ENCODE data around the gene TAS2R30. TPM values are rescaled to one million over a fixed set of nuclear protein-coding genes. Genes with fewer than 3 reads are reported as not detected.

TAS2R30 gene
- total and polyA plus RNA-seq, 2 donors (not counting 1 experiment from before 2014, with no cell fraction given) = 9.5 TPM; not detected in 1

GRCh38 chr12:11170810-11171144 lies 36.3 kb upstream of the TAS2R30 start:
- no peak for TF ChIP-seq CTCF (IDR thresholded peaks at IDR 0.05)
- no peak for TF ChIP-seq EZH2 (IDR thresholded peaks at IDR 0.05; ENCODE audit: borderline replicate concordance, insufficient read depth, low read depth, low read length, poor library complexity, severe bottlenecking)
- H3K4me2 ChIP-seq (replicated peaks; ENCODE audit: low read depth, low read length, poor library complexity, severe bottlenecking) = peak overlapping the region; percentile 82
- H3K27ac Mint-ChIP-seq = peak overlapping the region; percentile 97
- intact Hi-C loops (cut with micrococcal nuclease) = loop anchor here (1.0 to 10.0 kb wide), 3 partner anchors 557 to 956 kb away; partner anchors contain the start of genes GABARAPL1 and MAGOHB
- peak overlapping the region; percentile 53 to 71 for H3K27ac ChIP-seq (ENCODE audit: low read length in 2 of 2)
- peak overlapping the region; percentile 99 for H3K4me3 Mint-ChIP-seq
- peaks cover 4 to 18% of the 10 kb centered on the region in 2 experiments for H3K36me3 ChIP-seq (replicated peaks in 1 of 2; ENCODE audit: control extremely low read depth in 1 of 2, control insufficient read depth in 1 of 2, extremely low read depth in 1 of 2, insufficient read depth in 2 of 2, low read length in 1 of 2)
- peak overlapping the region; percentile 73 for H3K9ac ChIP-seq (ENCODE audit: low read length)
- H3K9me3 Mint-ChIP-seq (ENCODE audit: insufficient read depth) = no peaks in the 10 kb centered on the region
- H2AFZ ChIP-seq (ENCODE audit: insufficient read depth, low read depth, low read length, poor library complexity, severe bottlenecking) = peak overlapping the region; percentile 85
- no peaks in the 10 kb centered on the region for H3K27me3 ChIP-seq (replicated peaks in 1 of 4; ENCODE audit: control extremely low read depth in 1 of 4, control insufficient read depth in 3 of 4, insufficient read depth in 4 of 4, low read length in 3 of 4)
- peaks cover 22 to 25% of the 10 kb centered on the region in 2 donors for H3K4me1 ChIP-seq (ENCODE audit: control insufficient read depth in 2 of 2, insufficient read depth in 2 of 2, low read length in 2 of 2)
- peaks cover 78% of the 10 kb centered on the region for H3K79me2 ChIP-seq (ENCODE audit: control insufficient read depth, insufficient read depth, low read length)
- no peaks in the 10 kb centered on the region for H3K27me3 Mint-ChIP-seq
- peak overlapping the region; percentile 35 to 75 (median 52) for H3K4me3 ChIP-seq (ENCODE audit: control extremely low read depth in 1 of 5, extremely low read depth in 1 of 5, insufficient read depth in 1 of 5, low read depth in 2 of 5, low read length in 4 of 5)
- CTCF ChIA-PET = interaction anchor here (0.6 to 1.9 kb wide), 3 partner anchors 8 to 1246 kb away, joined by 3 to 4 read pairs (median 3); no protein-coding TSS in a partner anchor
- POLR2A ChIA-PET = interaction anchor here (1.6 kb wide), 1 partner anchor 8 kb away, joined by 6 read pairs; no protein-coding TSS in a partner anchor
- DNase-seq (no peak), ATAC-seq (ENCODE audit: low read depth) (no peak)
- 0% methylated on average over 1 of the region's 4 CpGs for WGBS (ENCODE audit: insufficient coverage)
- peaks cover 56% of the 10 kb centered on the region for H4K20me1 ChIP-seq (ENCODE audit: control insufficient read depth, insufficient read depth, low read length, poor library complexity, severe bottlenecking)
- no peaks in the 10 kb centered on the region for H3K9me3 ChIP-seq (ENCODE audit: control extremely low read depth in 1 of 3, control insufficient read depth in 2 of 3, insufficient read depth in 1 of 3, low read length in 2 of 3)
- peaks cover 40% of the 10 kb centered on the region for H3K4me1 Mint-ChIP-seq

GRCh38 chr12:11166300-11166699 lies 31.9 kb upstream of the TAS2R30 start:
- H2AFZ ChIP-seq (ENCODE audit: insufficient read depth, low read depth, low read length, poor library complexity, severe bottlenecking) = no peak overlapping the region
- Mint-ChIP-seq H3K27me3 (no peaks in the 10 kb centered on the region), H3K4me1 (peaks cover 42% of the 10 kb centered on the region), H3K9me3 (ENCODE audit: insufficient read depth) (no peaks in the 10 kb centered on the region), H3K4me3 (no peak overlapping the region), H3K27ac (no peak overlapping the region)
- ATAC-seq (ENCODE audit: low read depth) (no peak), DNase-seq (no peak)
- H4K20me1 ChIP-seq (ENCODE audit: control insufficient read depth, insufficient read depth, low read length, poor library complexity, severe bottlenecking) = peaks cover 62% of the 10 kb centered on the region
- no peaks in the 10 kb centered on the region for H3K27me3 ChIP-seq (replicated peaks in 1 of 4; ENCODE audit: control extremely low read depth in 1 of 4, control insufficient read depth in 3 of 4, insufficient read depth in 4 of 4, low read length in 3 of 4)
- H3K4me2 ChIP-seq (replicated peaks; ENCODE audit: low read depth, low read length, poor library complexity, severe bottlenecking) = no peak overlapping the region
- CTCF ChIA-PET = no interaction called here
- POLR2A ChIA-PET = no interaction called here
- H3K4me3 ChIP-seq (ENCODE audit: control extremely low read depth in 1 of 5, extremely low read depth in 1 of 5, insufficient read depth in 1 of 5, low read depth in 2 of 5, low read length in 4 of 5) = no peak overlapping the region
- no peak for TF ChIP-seq EZH2 (IDR thresholded peaks at IDR 0.05; ENCODE audit: borderline replicate concordance, insufficient read depth, low read depth, low read length, poor library complexity, severe bottlenecking)
- TF ChIP-seq CTCF (IDR thresholded peaks at IDR 0.05) = no peak
- intact Hi-C loops (cut with micrococcal nuclease) = no loop called here
- peaks cover 93% of the 10 kb centered on the region for H3K79me2 ChIP-seq (ENCODE audit: control insufficient read depth, insufficient read depth, low read length)
- peaks cover 15% of the 10 kb centered on the region in 2 donors for H3K4me1 ChIP-seq (ENCODE audit: control insufficient read depth in 2 of 2, insufficient read depth in 2 of 2, low read length in 2 of 2)
- no peak overlapping the region for H3K27ac ChIP-seq (ENCODE audit: low read length in 2 of 2)
- H3K36me3 ChIP-seq (replicated peaks in 1 of 2; ENCODE audit: control extremely low read depth in 1 of 2, control insufficient read depth in 1 of 2, extremely low read depth in 1 of 2, insufficient read depth in 2 of 2, low read length in 1 of 2) = peaks cover 6 to 21% of the 10 kb centered on the region in 2 experiments
- H3K9ac ChIP-seq (ENCODE audit: low read length) = no peak overlapping the region
- H3K9me3 ChIP-seq (ENCODE audit: control extremely low read depth in 1 of 3, control insufficient read depth in 2 of 3, insufficient read depth in 1 of 3, low read length in 2 of 3) = no peaks in the 10 kb centered on the region
